Measurements from ENCODE around the gene HDAC11.

HDAC11 gene

DNA sequence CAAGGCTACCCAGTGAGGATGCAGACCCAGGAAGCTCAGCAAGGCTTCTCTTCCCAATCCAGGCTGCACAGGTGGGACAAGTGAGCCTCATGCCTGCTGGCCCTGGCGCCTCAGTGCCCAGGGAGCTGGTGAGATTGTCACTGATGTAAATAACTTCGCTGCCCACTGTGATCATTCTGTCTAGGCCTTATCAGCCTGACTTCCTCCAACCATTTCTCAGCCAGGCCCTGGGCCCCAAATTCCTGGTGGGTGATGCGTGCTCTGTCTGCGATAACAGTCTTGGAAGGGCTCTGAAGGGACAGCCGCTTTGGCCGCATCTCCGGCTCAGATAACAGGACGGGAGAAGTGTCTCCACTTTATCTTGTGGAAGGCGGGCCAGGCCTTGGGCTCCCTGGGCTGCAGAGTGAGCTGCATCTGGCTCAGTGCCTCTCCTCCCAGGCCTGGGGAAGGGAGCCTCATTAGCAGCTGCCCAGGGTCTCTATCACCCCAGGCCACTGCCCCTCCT is 66.6 kb downstream of the HDAC11 start:
- TF ChIP-seq EZH2phosphoT487 (IDR thresholded peaks at IDR 0.05; ENCODE audit: low read length) = no peak
- Histone ChIP-seq H3K36me3 (replicated peaks; ENCODE audit: insufficient read depth, low read length) (no peaks in the 10 kb centered on the region), H3K4me2 (ENCODE audit: low read depth, low read length) (no peak overlapping the region), H4K20me1 (ENCODE audit: insufficient read depth, low read length) (no peaks in the 10 kb centered on the region), H3K9ac (ENCODE audit: low read length) (no peak overlapping the region), H3F3A (ENCODE audit: insufficient read depth, low read length) (no peaks in the 10 kb centered on the region), H3K79me2 (ENCODE audit: low read length) (no peaks in the 10 kb centered on the region), H3K9me3 (replicated peaks; ENCODE audit: insufficient read depth, low read length) (no peaks in the 10 kb centered on the region), H3K4me1 (ENCODE audit: low read length) (no peaks in the 10 kb centered on the region), H3K9me2 (replicated peaks; ENCODE audit: insufficient read depth, low read length) (no peaks in the 10 kb centered on the region), H3K27me3 (replicated peaks; ENCODE audit: insufficient read depth, low read length) (peaks cover 85% of the 10 kb centered on the region), H3K4me3 (ENCODE audit: low read length) (no peak overlapping the region), H3K27ac (ENCODE audit: low read length) (no peak overlapping the region), H2AFZ (ENCODE audit: low read length) (no peak overlapping the region)
- no peak for DNase-seq

- Histone ChIP-seq H3K27ac (ENCODE audit: low read length) (no peak overlapping the region), H3K79me2 (ENCODE audit: low read length) (no peaks in the 10 kb centered on the region), H3K4me3 (ENCODE audit: low read length) (no peak overlapping the region), H3K9me3 (replicated peaks; ENCODE audit: insufficient read depth, low read length) (no peaks in the 10 kb centered on the region), H3F3A (ENCODE audit: insufficient read depth, low read length) (no peaks in the 10 kb centered on the region), H2AFZ (ENCODE audit: low read length) (no peak overlapping the region), H4K20me1 (ENCODE audit: insufficient read depth, low read length) (no peaks in the 10 kb centered on the region), H3K9me2 (replicated peaks; ENCODE audit: insufficient read depth, low read length) (no peaks in the 10 kb centered on the region), H3K9ac (ENCODE audit: low read length) (no peak overlapping the region), H3K27me3 (replicated peaks; ENCODE audit: insufficient read depth, low read length) (peaks cover 87% of the 10 kb centered on the region), H3K4me2 (ENCODE audit: low read depth, low read length) (no peak overlapping the region), H3K4me1 (ENCODE audit: low read length) (no peaks in the 10 kb centered on the region), H3K36me3 (replicated peaks; ENCODE audit: insufficient read depth, low read length) (no peaks in the 10 kb centered on the region)
- DNase-seq = no peak
- TF ChIP-seq EZH2 (optimal IDR thresholded peaks at IDR 0.05; ENCODE audit: low read depth, low read length) (no peak), EZH2phosphoT487 (IDR thresholded peaks at IDR 0.05; ENCODE audit: low read length) (no peak), CTCF (IDR thresholded peaks at IDR 0.05; ENCODE audit: low read length) (no peak)
Measured at GRCh38 chr3:13547591-13548371, 67.7 kb downstream of the HDAC11 start.

DNA sequence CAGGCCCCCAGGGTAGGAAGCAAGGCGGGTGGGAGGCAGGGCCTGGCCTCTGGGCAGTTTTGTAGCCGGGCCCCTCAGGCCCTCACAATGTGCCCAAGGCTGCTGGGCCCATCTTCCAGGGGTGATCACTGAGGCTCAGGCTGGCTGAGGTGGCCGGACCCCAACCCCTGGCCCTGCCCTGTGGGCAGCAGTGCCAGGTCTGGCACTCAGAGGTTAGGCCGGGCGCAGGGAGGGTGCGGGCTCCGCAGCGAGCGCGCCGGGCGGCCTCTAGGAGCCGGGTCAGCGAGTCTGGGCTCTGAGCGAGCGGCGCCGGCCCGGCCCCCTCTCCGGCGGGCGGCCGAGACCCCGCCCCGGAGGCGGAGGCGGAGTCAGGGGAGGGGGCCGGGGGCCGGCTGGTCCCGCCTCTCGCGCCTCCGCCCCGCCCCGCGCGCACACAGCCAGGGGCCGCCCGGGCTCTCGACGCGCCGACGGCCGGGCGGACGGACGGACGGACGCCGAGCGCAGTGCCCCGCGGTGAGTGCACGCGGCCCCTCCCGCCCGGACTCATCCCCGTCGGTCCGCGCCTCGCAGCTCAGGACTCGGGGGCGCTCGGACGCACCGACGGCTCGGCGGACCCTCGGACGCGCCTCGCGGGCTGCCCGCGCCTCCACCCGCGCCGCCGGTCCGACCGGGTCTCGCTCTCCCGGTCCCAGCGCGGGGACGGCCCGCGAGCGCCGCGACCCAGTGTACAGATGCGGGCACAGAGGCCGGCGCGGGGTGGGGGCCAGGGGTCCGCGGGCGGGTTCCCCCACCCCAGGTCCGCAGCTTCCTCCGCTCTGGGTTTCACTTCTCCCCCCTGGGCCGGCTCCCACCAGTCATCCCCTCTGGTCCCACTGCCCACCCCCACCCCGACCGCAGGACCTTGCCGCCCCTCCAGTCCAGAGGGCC is 68.9 kb downstream of the HDAC11 start, which contains the start of gene FBLN2:
Gene FBLN2 (plus strand): TSS at position 430 of the 927 bp plus-strand sequence. CDS start 21,231 bp downstream, outside the sequence.
- TF ChIP-seq EZH2phosphoT487 (IDR thresholded peaks at IDR 0.05; ENCODE audit: low read length) (no peak), CTCF (IDR thresholded peaks at IDR 0.05; ENCODE audit: low read length) (no peak), EZH2 (optimal IDR thresholded peaks at IDR 0.05; ENCODE audit: low read depth, low read length) (no peak)
- Histone ChIP-seq H3K9me2 (replicated peaks; ENCODE audit: insufficient read depth, low read length) (no peaks in the 10 kb centered on the region), H3F3A (ENCODE audit: insufficient read depth, low read length) (no peaks in the 10 kb centered on the region), H3K27ac (ENCODE audit: low read length) (no peak within 1 kb of the TSS), H3K9ac (ENCODE audit: low read length) (no peak within 1 kb of the TSS), H3K4me3 (ENCODE audit: low read length) (no peak within 1 kb of the TSS), H3K27me3 (replicated peaks; ENCODE audit: insufficient read depth, low read length) (peaks cover 89% of the 10 kb centered on the region), H3K4me1 (ENCODE audit: low read length) (no peaks in the 10 kb centered on the region), H2AFZ (ENCODE audit: low read length) (no peak within 1 kb of the TSS), H4K20me1 (ENCODE audit: insufficient read depth, low read length) (no peaks in the 10 kb centered on the region), H3K36me3 (replicated peaks; ENCODE audit: insufficient read depth, low read length) (no peaks in the 10 kb centered on the region), H3K4me2 (ENCODE audit: low read depth, low read length) (no peak within 1 kb of the TSS; the same call in 1 of the 2 replicates), H3K9me3 (replicated peaks; ENCODE audit: insufficient read depth, low read length) (no peaks in the 10 kb centered on the region), H3K79me2 (ENCODE audit: low read length) (no peaks in the 10 kb centered on the region)
- DNase-seq = no peak

Data from MM.1S (cell line).